ENCODE data around the gene IL1F10. TPM values are rescaled to one million over a fixed set of nuclear protein-coding genes. Genes with fewer than 3 reads are reported as not detected.

Gene IL1F10
- total RNA-seq, 1 donor from 2014 or later, result not detected

DNA sequence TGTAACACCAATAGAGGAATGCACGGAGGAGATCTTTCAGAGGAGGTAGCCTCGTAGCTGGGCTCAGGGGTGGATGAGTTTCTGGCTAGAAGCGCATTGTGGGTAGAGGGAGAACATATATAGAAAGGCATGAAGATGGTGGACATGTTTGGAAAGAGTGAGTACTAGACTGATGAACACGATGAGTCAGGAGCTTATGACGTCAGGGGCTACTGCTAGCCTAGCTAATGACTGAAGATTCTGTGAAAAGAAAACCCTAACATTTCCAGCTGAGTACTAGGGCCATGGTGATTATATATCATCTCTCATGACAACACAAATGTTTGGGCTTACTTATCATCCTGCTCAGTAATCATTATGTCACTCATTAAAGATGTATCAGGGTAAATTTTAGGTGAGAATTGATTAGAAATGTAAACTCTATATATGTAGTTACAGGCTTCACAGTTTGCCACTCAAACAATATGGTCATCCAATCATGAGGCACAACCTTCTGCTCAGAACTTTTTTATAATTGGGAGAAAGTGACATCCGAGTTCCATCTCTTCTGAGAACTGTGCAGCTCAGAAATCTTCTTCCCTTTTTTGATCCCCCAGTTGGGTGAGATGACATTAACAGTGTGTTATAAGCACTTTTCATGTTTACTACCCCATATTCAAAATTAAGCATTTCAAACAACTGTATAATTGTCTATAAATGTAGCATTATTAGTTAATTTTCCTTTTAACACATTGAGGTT lies 37.4 kb downstream of the IL1F10 start:
- DNase-seq (ENCODE audit: low spot score in 2 of 2) (no peak), FAIRE-seq (no peak)

DNA sequence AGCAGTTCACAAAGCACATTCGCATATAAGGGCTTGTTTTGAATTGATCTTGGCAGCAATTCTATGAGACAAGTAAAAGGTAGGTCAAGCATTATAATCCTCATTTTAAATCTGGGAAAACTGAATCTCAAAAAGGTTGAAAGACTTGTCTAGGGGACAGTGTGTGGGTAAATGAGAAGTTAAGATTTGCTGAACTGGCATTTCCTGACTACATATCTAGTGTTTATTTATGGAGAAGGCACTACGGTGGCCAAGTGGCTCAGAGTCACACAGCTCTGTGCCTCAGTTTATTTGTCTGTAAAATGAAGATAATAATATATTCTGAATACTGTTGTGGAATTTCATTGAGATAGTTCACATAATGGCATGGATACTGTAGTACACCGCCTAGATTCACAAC lies 43.4 kb downstream of the IL1F10 start:
- DNase-seq (ENCODE audit: low spot score in 2 of 2), result no peak
- FAIRE-seq, result no peak

DNA sequence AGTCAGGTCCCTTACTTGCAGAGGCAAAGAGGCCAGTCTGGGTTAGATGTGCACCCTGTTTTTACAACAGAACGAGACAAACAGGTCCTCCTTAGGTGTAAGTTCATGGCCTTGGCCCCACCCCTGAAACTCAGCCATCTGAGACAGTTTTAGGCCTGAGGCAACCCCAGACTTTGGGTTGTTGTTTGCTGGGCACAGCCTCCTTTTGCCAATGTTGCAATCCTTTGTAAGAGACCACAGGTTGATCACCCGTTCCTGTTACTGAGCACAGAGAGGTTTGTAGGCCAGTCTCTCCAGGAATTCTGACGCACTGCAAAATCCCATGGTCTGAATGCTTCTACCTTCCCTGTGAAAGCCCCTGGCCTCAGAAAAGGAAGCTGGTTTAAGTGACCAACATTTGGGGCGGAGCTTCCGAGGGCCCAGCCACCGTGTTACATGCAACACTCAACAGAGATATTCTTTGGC lies 44.1 kb downstream of the IL1F10 start:
- DNase-seq (ENCODE audit: low spot score in 2 of 2) (no peak), FAIRE-seq (no peak)

DNA sequence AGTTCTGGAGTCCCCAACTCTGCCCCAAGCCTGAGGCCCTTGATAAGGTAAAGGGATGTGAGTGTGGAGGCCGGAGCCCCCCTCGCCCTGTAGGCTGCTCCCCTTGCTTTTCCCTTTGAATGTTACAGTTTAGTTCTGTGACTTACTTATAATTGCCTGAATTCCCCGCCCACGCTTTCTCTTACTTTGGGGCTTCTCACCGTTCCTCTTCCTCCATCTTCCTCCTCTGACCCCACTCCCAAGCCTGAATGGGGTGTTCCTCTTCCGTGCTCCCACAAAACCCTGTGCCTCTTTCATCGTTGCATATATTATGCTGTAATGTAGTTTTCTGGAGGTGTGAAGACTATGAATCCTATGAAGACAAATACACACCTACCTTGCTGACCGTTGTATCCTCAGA lies 44.7 kb downstream of the IL1F10 start:
- DNase-seq (ENCODE audit: low spot score in 2 of 2) (no peak), FAIRE-seq (no peak)

DNA sequence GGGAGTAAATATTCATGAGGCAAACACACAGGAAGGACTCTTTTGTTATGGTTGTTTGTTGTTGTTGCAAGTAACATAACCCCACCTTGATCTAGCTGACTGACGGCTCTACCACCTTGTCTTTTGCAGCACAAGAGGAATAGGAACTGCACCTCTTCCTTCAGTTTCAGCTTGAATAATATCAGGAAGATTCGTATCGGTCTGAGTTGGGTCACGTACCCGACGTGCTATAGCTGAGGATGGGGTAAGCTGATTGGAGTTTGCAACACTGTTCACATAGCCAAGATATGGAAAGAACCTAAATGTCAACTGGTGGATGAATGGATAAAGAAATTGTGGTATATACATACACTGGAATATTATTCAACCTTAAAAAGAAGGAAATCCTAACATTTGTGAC lies 45.1 kb downstream of the IL1F10 start:
- no peak for DNase-seq (ENCODE audit: low spot score in 2 of 2)
- no peak for FAIRE-seq

DNA sequence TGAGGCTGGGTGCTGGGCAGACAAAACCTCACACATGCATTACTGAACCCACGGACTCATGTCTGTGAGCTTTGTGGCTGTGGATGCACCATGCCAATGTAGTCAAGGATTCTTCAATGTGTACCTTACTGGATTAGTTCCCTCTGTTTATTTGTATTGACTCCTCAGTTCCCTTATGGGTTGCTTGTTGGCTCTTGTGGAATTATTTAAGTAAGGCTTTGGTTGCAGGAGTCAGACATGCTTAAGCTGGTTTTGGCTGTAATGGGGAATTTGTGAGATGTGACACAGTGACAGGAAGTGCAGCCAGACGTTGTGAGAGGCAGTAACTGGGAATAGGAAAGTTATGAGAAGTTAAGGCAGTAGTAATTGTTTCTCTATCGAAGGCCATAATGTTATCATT lies 46.0 kb downstream of the IL1F10 start:
- FAIRE-seq (no peak), DNase-seq (ENCODE audit: low spot score in 2 of 2) (no peak)

DNA sequence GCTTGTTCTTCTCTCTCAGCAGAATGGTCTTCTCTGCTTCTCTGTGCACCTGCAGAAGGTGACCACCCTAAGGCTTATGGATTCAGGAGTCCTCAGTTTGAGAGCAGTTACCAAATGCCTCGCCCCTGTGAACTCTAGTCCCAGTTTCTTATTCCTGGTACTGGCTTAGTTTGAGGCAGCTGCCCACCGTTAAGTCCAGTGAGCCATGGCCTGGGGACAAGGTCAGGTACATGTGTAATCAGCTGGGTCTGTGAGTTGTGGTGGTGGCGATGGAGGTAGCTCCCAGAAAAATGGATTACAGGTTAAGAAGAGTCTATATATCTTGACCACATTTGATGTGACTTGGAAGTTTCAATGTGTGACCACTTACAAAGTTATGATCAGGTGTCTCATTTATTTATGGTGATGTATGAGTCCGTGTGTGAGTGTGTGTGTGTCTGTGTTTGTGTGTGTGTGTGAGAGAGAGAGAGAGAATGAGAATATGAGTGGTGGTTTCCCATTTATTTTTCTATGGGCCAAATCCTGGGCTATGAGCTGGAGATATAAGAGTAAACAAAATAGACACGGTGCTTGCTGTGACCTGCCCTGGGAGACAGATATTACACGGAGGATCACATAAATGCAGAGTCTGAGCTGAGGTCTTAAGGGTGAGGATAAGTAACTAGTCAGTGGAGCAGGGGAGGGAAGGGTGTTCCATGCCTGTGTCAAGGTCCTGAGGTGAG lies 46.6 kb downstream of the IL1F10 start:
- DNase-seq (ENCODE audit: low spot score in 2 of 2), result no peak
- no peak for FAIRE-seq

DNA sequence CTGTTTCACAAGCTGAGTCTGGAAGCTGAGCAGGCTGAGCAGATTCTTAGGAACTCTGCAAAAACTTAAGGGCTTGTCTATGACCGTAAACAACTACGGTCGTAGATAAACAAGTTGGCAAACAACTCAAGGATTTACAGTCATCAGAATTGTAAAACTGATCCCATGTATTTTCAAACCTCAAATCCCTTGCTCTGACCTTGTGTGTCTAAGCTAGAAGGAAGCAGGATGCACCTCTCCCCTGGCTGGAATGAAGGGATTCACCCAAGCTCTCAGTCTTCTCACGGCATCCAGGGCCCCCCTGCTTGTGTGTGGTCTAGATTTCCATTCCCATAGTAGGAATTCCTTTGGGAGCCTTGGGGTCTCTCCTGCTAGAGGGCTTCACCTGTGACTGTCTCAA lies 47.2 kb downstream of the IL1F10 start:
- DNase-seq (ENCODE audit: low spot score in 2 of 2) (no peak), FAIRE-seq (no peak)

DNA sequence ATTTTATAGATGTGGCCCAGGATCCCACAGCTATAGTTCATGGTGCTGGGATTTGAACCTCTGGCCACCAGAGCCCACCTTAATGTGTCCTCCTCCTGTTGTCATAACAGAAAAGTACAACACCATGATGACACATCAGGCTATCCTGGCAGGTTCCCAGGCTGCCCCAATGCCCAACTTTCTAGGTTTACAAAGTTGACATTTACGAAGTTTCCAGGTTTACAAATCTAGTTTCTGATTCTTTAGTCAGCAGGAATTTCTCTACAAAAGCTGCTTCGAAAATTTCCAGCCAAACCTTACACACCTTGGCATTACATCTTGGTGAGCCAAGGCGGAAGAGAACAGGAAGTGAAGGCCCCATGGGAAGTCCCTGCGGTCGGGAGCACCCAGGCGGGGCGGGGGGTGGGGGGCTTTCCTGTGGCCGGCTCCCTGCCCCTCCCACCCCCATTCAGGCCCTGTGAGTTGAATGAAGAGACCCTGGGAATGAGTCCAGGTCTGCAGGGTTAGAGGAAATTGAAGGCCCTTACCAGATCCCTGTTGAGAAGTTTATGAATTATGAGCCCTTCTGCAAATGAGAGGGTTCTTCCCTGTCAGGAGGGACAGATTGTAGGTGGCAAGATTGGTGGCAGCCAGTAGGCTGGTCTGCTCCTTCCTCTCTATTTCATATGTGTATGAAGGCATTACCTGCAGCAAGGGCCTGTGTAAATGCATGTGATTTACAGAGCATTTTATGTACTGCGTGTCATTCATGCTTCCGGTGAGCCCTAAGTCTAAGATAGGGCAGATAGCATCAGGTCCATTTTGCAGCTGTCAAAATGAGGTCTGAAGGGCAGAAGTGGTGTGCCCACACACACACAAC lies 48.6 kb downstream of the IL1F10 start:
- FAIRE-seq, result no peak

DNA sequence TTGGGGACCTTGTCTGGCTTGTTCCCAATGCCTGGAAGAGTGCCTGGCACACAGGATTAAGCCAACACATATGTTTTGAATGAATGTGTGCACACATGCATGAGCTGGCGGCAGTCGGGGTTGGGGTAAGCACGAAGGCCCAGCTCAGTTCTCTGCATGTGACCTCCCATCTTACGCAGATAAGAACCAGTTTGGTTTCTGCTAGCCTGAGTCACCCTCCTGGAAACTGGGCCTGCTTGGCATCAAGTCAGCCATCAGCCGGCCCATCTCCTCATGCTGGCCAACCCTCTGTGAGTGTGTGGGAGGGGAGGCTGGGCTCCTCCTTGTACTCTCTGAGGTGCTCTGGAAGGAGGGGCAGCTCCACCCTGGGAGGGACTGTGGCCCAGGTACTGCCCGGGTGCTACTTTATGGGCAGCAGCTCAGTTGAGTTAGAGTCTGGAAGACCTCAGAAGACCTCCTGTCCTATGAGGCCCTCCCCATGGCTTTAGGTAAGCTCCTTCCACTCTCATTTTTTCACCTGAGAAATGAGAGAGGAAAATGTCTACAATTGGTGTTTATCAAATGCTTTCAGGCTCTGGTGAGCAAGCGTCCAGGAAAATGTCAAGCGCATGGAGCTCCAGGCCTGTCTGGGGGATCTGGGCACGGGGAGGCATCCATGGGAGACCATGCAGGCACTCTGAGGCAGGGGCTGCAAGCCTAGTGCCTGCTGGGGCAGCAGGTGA lies 49.9 kb downstream of the IL1F10 start:
- FAIRE-seq, result no peak
- no peak for DNase-seq (ENCODE audit: low spot score in 2 of 2)

More for the DNA sequence above, 48.6 kb downstream of the IL1F10 start:
- DNase-seq (ENCODE audit: low spot score in 2 of 2), result no peak

DNA sequence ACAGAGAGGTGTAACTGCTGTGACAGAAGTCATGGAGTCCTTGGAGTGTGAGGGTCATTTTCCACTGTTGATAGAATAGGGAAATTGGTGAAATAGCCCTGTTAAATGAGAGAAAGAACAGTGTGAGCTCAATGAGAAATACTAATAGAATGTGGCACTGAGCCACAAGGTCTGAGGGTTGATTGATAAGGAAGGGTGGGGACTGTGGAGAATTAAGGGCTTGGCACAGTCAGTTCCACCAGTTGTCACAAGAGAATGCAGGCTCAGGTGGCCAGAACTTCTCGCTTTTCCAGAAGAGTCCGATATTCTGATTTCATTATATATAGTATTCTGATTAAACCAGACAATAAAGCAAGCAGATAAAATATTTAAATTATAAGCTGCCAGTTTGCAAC lies 50.5 kb downstream of the IL1F10 start:
- FAIRE-seq (no peak), DNase-seq (ENCODE audit: low spot score in 2 of 2) (no peak)

DNA sequence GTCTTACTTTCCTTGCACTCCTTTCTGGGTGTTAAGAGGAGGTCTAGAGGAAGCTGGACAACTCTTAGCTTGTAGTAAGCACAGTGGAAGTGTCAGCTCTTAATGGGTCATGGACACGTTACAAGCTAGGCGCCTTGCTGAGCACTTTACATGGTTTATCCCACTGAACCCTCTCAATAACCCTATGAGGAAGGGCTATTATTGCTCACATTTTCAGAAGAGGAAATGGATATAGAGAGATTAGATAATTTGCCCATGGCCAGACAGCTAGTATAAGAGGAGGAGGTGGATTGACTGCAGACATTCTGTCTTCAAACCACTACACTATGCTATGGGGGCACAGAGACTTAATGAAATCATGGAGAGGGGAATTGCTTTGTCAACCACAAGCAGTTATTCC lies 51.3 kb downstream of the IL1F10 start:
- DNase-seq (ENCODE audit: low spot score in 2 of 2), result no peak
- no peak for FAIRE-seq

DNA sequence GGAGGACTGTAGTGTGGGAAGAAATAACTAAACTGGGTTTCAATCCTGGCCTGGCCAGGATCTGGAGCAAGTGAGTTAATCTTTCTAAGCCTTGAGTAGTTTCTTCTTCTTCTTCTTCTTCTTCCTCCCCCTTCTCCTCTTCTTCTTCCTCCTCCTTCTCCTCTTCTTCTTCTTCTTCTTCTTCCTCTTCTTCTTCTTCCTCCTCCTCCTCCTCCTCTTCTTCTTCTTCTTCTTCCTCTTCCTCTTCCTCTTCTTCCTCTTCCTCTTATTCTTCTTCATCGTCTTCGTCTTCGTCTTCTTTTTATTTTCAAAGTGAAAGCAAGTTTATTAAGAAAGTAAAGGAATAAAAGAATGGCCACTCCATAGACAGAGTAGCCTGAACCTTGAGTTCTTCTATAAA lies 53.1 kb downstream of the IL1F10 start:
- FAIRE-seq (no peak), DNase-seq (ENCODE audit: low spot score in 2 of 2) (no peak)

DNA sequence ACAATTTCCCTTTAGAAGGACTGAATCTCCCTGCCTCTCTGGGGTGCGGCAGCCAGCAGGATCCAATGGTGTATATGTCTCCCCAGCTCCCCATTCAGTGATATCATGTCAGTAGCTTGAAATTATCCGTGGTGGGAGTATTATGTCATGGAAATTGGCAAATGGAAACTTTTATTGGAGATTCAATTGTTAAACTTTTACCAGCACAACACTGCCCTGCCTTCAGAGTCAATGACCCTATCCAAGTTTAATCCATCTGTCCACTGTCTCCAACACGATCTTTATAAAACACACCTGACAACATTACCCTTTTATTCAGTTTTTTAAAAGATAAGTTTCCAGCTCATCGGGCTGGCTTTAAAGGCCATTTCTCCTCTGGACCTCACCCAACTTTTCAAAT lies 54.6 kb downstream of the IL1F10 start:
- FAIRE-seq (no peak), DNase-seq (ENCODE audit: low spot score in 2 of 2) (no peak)

DNA sequence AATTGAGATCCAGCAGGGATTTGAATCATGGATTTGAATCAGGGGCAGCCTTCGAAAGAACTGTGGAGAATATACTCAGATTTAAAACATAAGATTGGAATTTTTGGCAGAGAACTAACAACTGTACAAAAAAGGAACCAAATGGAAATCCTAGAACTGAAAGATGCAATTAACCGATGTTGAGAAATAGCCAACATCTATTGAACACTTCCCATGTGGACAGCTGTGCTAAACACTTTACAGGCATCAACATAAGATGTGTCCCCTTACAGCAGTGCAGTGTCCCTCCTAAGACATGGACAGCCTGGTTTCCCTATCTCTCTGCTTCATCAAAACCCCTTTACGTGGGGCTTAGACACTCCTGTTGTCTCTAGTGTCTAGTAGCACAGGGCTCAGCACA lies 56.0 kb downstream of the IL1F10 start:
- DNase-seq (ENCODE audit: low spot score in 2 of 2), result no peak
- FAIRE-seq, result no peak

DNA sequence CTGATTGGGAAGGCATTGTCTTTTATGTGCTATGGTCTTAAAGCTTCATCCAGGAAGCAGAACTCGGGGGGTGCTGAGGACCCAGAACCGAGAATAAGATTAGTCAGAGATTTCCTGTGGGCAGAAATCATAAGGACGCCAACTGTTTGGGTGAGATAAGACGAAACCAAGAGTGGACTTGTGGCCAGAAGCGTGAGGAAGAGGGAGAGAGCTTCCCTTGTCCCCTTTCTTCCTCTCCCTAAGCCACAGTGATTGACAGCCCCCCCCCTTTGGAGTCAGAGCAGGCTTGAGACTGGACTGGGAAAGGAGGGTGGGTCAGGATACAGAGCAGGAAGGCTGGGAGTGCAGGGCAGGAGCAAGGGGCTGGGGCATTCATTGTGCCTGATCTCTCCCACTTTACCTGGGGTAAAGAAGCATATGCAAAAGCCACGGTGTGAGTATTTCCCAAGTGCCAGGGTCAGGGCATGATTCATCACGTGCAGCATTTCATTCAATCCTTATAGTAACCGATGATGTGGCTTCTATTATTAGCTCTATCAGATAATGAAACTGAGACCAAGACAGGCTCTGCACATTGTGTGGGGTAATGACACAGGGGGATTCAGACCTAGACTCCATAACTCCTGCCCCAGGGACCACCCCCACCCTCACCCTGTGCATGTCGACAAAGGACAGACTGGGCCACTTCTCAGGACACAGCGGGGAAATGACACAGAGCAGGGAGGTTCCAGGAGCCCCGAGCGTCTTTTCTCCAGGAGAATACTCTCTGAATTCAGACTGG lies 56.6 kb downstream of the IL1F10 start:
- DNase-seq (ENCODE audit: low spot score in 2 of 2), result no peak
- FAIRE-seq, result no peak

All from frontal cortex (tissue), 4 donors.